Spinal cord (tissue), 10 donors: Measurements from ENCODE around the gene KRTAP4-8. TPM values are rescaled to one million over a fixed set of nuclear protein-coding genes. Genes with fewer than 3 reads are reported as not detected.
"Not testable (repeated sequence)": the region's sequence is repeated elsewhere in the genome, so short reads cannot be mapped to it uniquely, and the experiment has no call there.

Experiments
- DNase-seq, 6 donors: peaks; one replicate each; pipeline versions ENCODE4 v3.0.0 to v3.0.0-alpha.2; 2013 to 2015; ENCODE audit warnings: low spot score in 6 of 6, low read depth in 4 of 6
- H3K27ac ChIP-seq: one replicate; pipeline ENCODE4 v1.5.1; 2013; ENCODE audit warnings: low read depth, low read length, control low read depth
- H3K27me3 ChIP-seq: one replicate; pipeline ENCODE4 v1.6.1; 2013; ENCODE audit warnings: low read length; ENCODE audit not compliant: control insufficient read depth, insufficient read depth
- H3K36me3 ChIP-seq: one replicate; pipeline ENCODE4 v1.6.1; 2013; ENCODE audit warnings: low read length; ENCODE audit not compliant: control insufficient read depth, insufficient read depth
- H3K4me1 ChIP-seq: one replicate; pipeline ENCODE4 v1.6.1; 2013; ENCODE audit warnings: low read length; ENCODE audit not compliant: control insufficient read depth, insufficient read depth
- H3K4me3 ChIP-seq: one replicate; pipeline ENCODE4 v1.5.1; 2013; ENCODE audit warnings: low read depth, low read length, control low read depth
- H3K9me3 ChIP-seq: one replicate; pipeline ENCODE4 v1.6.1; 2013; ENCODE audit warnings: low read length; ENCODE audit not compliant: control insufficient read depth, insufficient read depth
- WGBS: methylation state at CpG from one replicate; pipeline ENCODE4 v1.1.5; 2013; ENCODE audit warnings: missing lambda C conversion rate; ENCODE audit not compliant: insufficient coverage; 5-methylcytosine and 5-hydroxymethylcytosine counted together
- long read RNA-seq, 4 donors: transcript quantifications; one replicate each; lab custom pipeline, GENCODE V29; 2026
- polyA plus RNA-seq, 2 donors: library from polyadenylated mRNA; unstranded; fragments of 120-200 nt; gene quantifications; one replicate each; pipeline ENCODE4 v1.2.1, GENCODE V29; 2013; ENCODE audit not compliant: insufficient read length in 2 of 2
- total RNA-seq, 2 donors: library from RNA; depleted of rRNA in 1 of 2; stranded (reverse); fragments of 120-200 nt in 1 of 2; fragments of >200 nt in 1 of 2; gene quantifications; one replicate each; pipeline versions ENCODE4 v1.2.3 to v1.2.4, GENCODE V29; 2013 to 2014
- donor health status: healthy.

The KRTAP4-8 gene
- not detected for total RNA-seq
- not detected for polyA plus RNA-seq
- long read RNA-seq, donor 1: 0 reads
- long read RNA-seq, donor 2: 0 reads
- long read RNA-seq, donor 3: 0 reads
- long read RNA-seq, donor 4: 0 reads

GRCh38 chr17:41098042-41098441 lies at the start of gene KRTAP4-8:
TSS of gene KRTAP4-8 (minus strand) at chr17:41098142. CDS start at chr17:41098084, 58 bp downstream.
- Histone ChIP-seq H3K4me1 (no peaks in the 10 kb centered on the region), H3K4me3 (no peak within 1 kb of the TSS), H3K9me3 (no peaks in the 10 kb centered on the region), H3K27ac (no peak within 1 kb of the TSS), H3K27me3 (no peaks in the 10 kb centered on the region), H3K36me3 (no peaks in the 10 kb centered on the region)
- 63% methylated on average over 1 of the region's 4 CpGs for WGBS
- no peak for DNase-seq

DNA sequence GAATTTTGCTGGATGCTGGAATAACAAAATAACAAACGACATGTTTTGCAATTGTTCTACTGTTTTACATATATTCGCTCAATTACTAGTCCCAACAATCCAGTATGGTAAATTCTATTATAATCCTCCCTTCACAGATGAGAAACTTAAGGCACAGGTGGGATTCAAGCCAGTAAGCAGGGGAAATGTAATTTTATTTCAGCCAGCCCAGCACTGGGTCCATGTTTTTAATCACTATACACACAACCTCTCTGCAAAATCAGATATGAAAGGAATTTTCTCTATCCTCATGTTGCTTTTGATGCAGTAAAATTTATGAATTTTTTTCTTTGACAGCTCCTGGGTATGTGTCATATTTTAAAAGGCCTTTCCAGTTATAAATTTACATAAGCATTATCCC lies 47.3 kb upstream of the KRTAP4-8 start:
- no peaks in the 10 kb centered on the region for H3K4me1 ChIP-seq

DNA sequence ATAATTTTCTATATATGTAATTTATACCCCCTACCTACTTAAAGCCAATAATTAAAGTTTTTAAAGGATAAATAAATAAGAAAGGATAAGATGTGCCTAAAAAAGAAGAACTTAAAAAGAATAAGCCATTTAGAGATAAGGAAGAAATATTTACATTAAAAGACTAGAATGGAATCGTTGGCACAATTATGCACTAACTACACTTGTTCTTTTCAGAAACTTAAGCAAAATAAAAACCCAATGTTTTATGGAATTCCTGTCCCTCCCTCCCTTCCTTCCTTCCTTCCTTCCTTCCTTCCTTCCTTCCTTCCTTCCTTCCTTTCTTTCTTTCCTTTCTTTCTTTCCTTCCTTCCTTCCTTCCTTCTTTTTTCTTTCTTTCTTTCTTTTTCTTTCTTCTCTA lies 46.9 kb upstream of the KRTAP4-8 start:
- Histone ChIP-seq H3K27me3 (no peaks in the 10 kb centered on the region), H3K9me3 (peaks cover 3% of the 10 kb centered on the region), H3K4me3 (no peak overlapping the region), H3K36me3 (no peaks in the 10 kb centered on the region), H3K27ac (no peak overlapping the region), H3K4me1 (no peaks in the 10 kb centered on the region)
- no peak for DNase-seq
- WGBS: no CpG with 5 or more reads among the region's 1 CpG

More for the DNA sequence above, 47.3 kb upstream of the KRTAP4-8 start:
- H3K36me3 ChIP-seq: no peaks in the 10 kb centered on the region
- DNase-seq: no peak
- no peaks in the 10 kb centered on the region for H3K27me3 ChIP-seq
- no CpG with 5 or more reads among the region's 2 CpGs for WGBS
- H3K4me3 ChIP-seq: no peak overlapping the region
- H3K9me3 ChIP-seq: peaks cover 3% of the 10 kb centered on the region
- H3K27ac ChIP-seq: no peak overlapping the region

DNA sequence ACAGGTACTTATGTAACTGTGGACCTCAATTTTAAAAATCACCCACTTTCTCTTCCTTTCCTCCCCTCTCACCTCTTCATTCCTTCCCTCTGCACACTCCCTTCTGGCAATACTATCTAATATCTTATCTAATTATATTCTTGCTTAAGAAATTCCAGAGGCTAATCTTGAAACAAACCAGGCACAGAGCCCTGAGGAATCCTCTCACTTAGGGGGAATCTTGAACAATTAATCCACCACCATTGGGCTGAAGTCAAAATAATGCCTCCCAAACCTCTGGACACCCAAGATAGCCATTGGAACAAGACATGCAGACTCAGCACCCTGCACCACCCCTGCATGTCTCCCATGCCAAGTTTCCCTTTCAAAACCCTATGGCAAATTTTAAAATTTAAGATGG lies 43.4 kb upstream of the KRTAP4-8 start:
- Histone ChIP-seq H3K27ac (no peak overlapping the region), H3K36me3 (no peaks in the 10 kb centered on the region), H3K9me3 (peaks cover 3% of the 10 kb centered on the region), H3K4me1 (no peaks in the 10 kb centered on the region), H3K4me3 (no peak overlapping the region), H3K27me3 (no peaks in the 10 kb centered on the region)
- no peak for DNase-seq

DNA sequence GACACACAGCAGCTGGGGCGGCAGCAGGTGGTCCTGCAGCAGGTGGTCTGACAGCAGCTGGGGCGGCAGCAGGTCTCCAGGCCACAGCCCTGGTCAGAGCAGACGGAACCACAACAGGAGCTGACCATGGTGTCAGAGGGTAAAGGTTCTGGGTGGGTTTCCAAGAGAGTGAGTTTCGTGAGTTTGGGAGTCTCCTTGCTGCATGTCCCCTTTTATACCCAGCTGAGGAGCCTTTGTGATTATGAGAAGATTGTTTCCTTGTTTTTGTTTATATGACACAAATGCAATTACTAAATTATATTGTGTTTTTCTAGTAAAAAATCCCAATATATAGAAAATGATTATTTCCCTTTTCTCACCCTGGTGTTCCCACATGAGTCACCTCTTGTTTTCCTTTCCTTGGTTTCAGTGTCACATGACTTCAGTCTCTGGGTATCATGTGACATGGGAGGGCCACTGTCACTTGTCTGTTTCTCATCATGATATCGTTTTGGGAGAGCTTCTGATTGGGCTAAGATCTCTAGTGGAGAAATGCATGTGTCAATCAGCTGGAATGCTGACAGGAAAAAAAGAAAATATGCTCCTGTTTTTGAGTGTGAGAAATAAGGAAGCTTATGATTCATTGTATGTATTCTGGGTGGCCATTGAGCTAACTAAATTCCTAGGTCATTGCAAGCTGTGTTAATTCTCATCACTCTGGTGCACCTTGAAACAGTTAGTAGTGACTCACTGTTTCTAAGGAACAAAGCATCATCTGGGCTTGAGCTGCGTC lies 42.6 kb upstream of the KRTAP4-8 start, which contains the start of gene KRTAP4-6:
Gene KRTAP4-6 (minus strand): TSS at position 185 of the 772 bp plus-strand sequence. CDS start 57 bp downstream, at position 128.
- Histone ChIP-seq H3K4me1 (no peaks in the 10 kb centered on the region), H3K9me3 (peaks cover 3% of the 10 kb centered on the region), H3K36me3 (no peaks in the 10 kb centered on the region), H3K27me3 (no peaks in the 10 kb centered on the region), H3K4me3 (no peak within 1 kb of the TSS), H3K27ac (no peak within 1 kb of the TSS)
- no peak for DNase-seq
- WGBS: 84% methylated on average over 5 of the region's 6 CpGs

- H3K36me3 ChIP-seq, DNase-seq, H3K4me1 ChIP-seq, H3K9me3 ChIP-seq, H3K27me3 ChIP-seq, H3K27ac ChIP-seq, H3K4me3 ChIP-seq: not testable (repeated sequence)
- 96% methylated on average over 12 of the region's 12 CpGs for WGBS
These were observed 41.9 kb upstream of the KRTAP4-8 start for GRCh38 chr17:41139865-41140264.

DNA sequence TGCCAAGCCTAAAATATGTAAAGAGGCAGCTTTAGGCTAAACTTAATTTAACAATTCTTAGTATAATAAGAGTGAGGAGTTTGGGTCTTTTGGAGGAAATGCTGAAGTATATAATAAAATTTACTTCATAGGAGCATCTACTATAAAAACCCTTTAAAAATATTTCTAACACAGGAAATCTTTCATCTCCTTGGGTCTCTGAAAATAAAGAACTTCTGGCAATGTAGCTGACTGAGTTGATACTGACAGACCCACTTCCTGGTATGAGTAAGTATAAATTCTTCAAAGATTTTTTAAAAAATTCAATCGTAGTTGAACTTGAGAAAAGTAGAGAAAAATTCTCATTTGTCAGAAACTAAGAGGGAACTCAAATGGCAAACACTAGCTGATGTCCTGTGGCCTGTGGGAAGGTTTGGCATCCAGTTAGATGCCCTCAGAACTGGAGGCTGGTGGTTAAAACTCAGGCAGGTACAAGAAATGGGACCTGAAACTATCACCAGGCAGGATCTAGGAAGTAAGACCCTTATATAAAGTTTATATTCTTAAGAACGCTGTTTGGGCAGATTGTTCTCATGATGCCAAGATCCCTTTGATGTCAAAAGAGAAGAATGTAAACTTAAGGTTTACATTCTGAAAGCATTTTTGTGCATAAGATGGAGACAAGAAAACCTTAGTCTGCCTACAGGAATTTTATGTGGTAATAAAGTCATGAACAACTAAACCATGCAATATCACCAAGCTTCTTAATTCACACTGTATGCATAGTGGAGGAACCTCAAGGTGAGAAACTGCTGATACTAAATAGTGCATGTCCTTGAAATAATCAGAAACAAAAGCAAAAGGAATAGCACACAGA lies 36.2 kb upstream of the KRTAP4-8 start:
- WGBS: no CpG with 5 or more reads among the region's 2 CpGs
- no peak for DNase-seq
- no peaks in the 10 kb centered on the region for H3K27me3 ChIP-seq

DNA sequence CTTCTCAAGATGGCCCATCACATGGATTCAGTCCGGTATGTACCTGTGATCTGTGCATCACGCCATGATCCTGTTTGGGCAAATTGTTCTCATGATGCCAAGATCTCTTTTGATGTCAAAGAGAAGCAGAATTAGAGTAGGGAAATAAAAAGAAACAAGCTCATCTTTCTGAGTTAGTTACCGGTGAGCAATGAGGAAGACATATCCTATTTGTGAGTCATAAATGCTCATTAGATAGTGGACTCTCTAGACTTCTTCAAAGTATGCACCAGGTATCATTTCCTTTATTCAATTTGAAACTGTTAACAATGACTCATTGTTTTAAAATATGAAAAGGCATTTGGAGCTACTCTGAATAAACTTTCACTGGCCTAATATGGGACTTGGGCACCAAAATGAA lies 34.0 kb upstream of the KRTAP4-8 start:
- Histone ChIP-seq H3K36me3 (no peaks in the 10 kb centered on the region), H3K27me3 (no peaks in the 10 kb centered on the region), H3K9me3 (no peaks in the 10 kb centered on the region), H3K4me1 (no peaks in the 10 kb centered on the region), H3K27ac (no peak overlapping the region), H3K4me3 (no peak overlapping the region)
- no peak for DNase-seq
- whole genome bisulfite sequencing: 93% methylated on average over 2 of the region's 3 CpGs

More for the DNA sequence above, 36.2 kb upstream of the KRTAP4-8 start:
- H3K27ac ChIP-seq: no peak overlapping the region
- H3K36me3 ChIP-seq: no peaks in the 10 kb centered on the region
- no peak overlapping the region for H3K4me3 ChIP-seq
- no peaks in the 10 kb centered on the region for H3K4me1 ChIP-seq
- no peaks in the 10 kb centered on the region for H3K9me3 ChIP-seq

DNA sequence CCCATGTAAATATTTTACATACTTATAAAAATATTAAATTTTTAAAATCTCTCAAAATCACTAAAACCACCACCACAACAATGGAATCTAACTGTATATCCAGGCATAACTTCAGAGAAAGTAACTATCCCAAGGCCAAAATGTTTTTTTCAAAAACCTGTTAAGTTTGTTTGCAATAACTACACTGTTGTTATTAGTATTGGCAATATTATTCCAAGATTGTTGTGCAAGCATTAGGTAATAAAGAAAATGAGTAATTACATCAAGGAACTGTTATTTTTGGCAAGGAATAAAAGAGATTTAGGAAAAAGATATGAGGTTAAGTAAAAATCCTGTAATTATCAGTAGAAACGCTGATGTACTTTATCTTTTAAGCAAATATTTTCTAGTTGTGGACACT lies 29.4 kb upstream of the KRTAP4-8 start:
- no peak for DNase-seq
- no peaks in the 10 kb centered on the region for H3K4me1 ChIP-seq
- H3K27ac ChIP-seq: no peak overlapping the region
- H3K4me3 ChIP-seq: no peak overlapping the region
- H3K27me3 ChIP-seq: no peaks in the 10 kb centered on the region
- H3K9me3 ChIP-seq: no peaks in the 10 kb centered on the region
- no CpG with 5 or more reads among the region's 1 CpG for WGBS
- H3K36me3 ChIP-seq: no peaks in the 10 kb centered on the region
